GM10266 (cell line): Measurements from ENCODE around the gene QKI.

Source experiments
- DNase-seq: peaks from one replicate; pipeline ENCODE4 v3.0.0; 2012; ENCODE audit errors: extremely low spot score
- TF ChIP-seq, protein P1 (sequence below): IDR thresholded peaks from 2 replicates; pipeline ENCODE4 v1.5.1; 2012; ENCODE audit warnings: mild to moderate bottlenecking, low read depth; ENCODE audit not compliant: control insufficient read depth, insufficient read depth; ENCODE audit errors: missing control alignments

Gene QKI

GRCh38 chr6:163547287-163547686, 132.8 kb downstream of the QKI start:
- TF ChIP-seq, protein P1, sequence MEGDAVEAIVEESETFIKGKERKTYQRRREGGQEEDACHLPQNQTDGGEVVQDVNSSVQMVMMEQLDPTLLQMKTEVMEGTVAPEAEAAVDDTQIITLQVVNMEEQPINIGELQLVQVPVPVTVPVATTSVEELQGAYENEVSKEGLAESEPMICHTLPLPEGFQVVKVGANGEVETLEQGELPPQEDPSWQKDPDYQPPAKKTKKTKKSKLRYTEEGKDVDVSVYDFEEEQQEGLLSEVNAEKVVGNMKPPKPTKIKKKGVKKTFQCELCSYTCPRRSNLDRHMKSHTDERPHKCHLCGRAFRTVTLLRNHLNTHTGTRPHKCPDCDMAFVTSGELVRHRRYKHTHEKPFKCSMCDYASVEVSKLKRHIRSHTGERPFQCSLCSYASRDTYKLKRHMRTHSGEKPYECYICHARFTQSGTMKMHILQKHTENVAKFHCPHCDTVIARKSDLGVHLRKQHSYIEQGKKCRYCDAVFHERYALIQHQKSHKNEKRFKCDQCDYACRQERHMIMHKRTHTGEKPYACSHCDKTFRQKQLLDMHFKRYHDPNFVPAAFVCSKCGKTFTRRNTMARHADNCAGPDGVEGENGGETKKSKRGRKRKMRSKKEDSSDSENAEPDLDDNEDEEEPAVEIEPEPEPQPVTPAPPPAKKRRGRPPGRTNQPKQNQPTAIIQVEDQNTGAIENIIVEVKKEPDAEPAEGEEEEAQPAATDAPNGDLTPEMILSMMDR = no peak
- DNase-seq = no peak

GRCh38 chr6:163548624-163549023, 134.1 kb downstream of the QKI start:
- TF ChIP-seq, protein P1 = no peak
- DNase-seq = no peak

DNA sequence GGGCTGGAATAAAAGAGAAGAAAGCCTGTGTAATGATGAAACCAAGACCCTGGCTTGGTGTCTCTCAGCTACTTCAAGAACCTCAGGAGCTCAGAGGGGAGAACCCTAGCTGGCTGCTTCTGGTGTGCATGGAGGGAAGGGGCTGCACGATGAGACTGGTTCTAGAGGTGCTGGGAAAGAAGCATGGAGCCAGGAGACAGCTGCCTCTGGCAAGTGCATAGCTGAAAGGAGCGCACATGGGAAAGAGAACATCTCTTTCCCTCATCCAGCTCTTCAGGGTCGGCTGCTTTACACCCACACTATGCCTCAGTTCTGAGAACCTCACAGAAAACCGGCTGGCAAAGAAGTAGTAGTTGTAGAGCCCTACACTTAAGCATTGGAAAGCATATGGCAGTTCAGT, 139.5 kb downstream of the QKI start:
- TF ChIP-seq, protein P1 = no peak
- DNase-seq = no peak

DNA sequence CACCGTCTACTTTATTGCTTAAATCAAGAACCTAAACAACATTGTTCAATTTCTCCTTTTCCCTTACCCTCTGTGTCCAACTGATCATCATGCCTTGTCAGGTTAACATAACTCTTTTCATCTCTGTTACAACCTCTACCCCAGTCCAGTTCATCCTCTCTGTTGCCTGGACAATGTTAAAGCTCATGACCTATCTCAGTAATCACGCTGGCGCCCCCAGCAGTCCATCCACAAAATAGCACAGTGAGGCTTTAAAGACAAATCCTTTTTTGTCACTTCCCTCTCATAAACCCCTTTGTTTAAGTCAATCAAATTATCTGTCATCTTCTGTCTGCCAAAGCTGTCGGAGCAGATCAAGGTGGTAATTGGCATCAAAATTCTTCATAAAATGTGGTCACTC, 140.1 kb downstream of the QKI start:
- TF ChIP-seq, protein P1 = peak; percentile 34
- DNase-seq = peak; percentile 19

DNA sequence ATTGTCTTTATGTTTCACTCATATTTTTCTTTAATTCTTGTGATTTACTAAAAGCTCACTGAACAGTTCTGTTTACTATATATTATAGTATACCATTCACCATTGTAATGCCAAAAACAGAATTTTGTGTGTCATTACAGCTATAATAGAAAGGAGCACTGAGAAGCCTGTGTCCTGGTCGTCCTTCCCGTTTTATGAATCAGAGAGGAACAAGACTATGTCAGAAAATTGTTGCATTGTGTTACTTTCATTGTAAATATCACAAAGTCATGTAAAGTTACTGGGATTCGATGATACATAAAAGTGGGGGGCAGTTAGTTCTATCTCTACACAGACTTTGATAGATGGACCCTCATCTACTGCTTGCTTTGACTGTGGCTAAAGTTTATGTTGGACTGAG, 145.1 kb downstream of the QKI start:
- no peak for DNase-seq
- TF ChIP-seq, protein P1 = no peak

DNA sequence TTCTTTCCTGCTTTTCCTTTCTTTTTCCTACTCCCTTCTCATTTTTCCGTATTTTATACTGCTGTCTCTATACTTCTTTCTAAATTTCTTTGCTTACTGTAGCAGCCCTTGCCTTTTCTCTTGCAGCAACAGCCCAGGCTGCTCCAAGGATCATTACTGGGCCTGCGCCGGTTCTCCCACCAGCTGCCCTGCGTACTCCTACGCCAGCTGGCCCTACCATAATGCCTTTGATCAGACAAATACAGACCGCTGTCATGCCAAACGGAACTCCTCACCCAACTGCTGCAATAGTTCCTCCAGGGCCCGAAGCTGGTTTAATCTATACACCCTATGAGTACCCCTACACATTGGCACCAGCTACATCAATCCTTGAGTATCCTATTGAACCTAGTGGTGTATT, 148.8 kb downstream of the QKI start:
- DNase-seq = no peak
- TF ChIP-seq, protein P1 = no peak

DNA sequence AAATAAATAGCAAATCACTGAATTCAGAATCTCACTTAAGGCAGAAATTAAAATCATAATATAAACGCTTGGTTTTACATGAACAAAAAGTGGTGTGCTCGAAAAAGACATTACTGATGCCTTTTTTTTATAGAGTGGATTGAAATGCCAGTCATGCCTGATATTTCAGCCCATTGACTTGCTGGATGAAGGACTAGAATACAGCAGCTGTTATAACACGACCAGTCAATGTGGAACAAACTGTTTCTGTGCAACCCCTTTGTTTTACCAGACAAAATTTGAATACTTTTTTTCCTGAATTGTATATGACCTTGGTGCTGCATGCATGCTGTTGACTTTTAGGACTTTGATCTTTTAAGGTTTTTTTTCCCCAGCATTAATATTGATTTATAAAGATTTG, 150.0 kb downstream of the QKI start:
- TF ChIP-seq, protein P1 = no peak
- DNase-seq = no peak
